Measurements from ENCODE around the gene NTMT1.

- TF ChIP-seq, protein P1, sequence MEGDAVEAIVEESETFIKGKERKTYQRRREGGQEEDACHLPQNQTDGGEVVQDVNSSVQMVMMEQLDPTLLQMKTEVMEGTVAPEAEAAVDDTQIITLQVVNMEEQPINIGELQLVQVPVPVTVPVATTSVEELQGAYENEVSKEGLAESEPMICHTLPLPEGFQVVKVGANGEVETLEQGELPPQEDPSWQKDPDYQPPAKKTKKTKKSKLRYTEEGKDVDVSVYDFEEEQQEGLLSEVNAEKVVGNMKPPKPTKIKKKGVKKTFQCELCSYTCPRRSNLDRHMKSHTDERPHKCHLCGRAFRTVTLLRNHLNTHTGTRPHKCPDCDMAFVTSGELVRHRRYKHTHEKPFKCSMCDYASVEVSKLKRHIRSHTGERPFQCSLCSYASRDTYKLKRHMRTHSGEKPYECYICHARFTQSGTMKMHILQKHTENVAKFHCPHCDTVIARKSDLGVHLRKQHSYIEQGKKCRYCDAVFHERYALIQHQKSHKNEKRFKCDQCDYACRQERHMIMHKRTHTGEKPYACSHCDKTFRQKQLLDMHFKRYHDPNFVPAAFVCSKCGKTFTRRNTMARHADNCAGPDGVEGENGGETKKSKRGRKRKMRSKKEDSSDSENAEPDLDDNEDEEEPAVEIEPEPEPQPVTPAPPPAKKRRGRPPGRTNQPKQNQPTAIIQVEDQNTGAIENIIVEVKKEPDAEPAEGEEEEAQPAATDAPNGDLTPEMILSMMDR (conservative IDR thresholded peaks at IDR 0.05; ENCODE audit: low read depth, low read length): no peak
- TF ChIP-seq EZH2 (IDR thresholded peaks at IDR 0.05; ENCODE audit: borderline replicate concordance, low read depth, low read length, poor library complexity, severe bottlenecking): no peak
These were observed 43.1 kb upstream of the NTMT1 start for GRCh38 chr9:129582855-129583254.
